HG03159 (cell line): Measurements from ENCODE around the gene DYTN.
"Not testable (repeated sequence)": the region's sequence is repeated elsewhere in the genome, so short reads cannot be mapped to it uniquely, and the experiment has no call there.

ENCODE experiments used
- ATAC-seq: cut with Tn5 transposase; IDR thresholded peaks from one replicate; pipeline ENCODE4 v1.9.1; 2021; ENCODE audit warnings: mild to moderate bottlenecking, moderate library complexity; ENCODE audit not compliant: unreplicated experiment

Gene DYTN

GRCh38 chr2:206718296-206718695 lies at the start of gene DYTN:
Gene DYTN (minus strand): TSS chr2:206718396. CDS start chr2:206718279, 117 bp downstream.
- ATAC-seq, result no peak

GRCh38 chr2:206766057-206766930 lies 48.1 kb upstream of the DYTN start:
- ATAC-seq, result no peak

- ATAC-seq, result peak; percentile 91
Measured at GRCh38 chr2:206765242-206766056, 47.3 kb upstream of the DYTN start, which contains the start of the genes FASTKD2 and MDH1B. Gene FASTKD2 (plus strand): TSS chr2:206765606. CDS start chr2:206766694, 1,088 bp downstream. Gene MDH1B (minus strand): TSS chr2:206765328. CDS start chr2:206765271, 57 bp downstream.

- ATAC-seq, result peak; percentile 0
Measured at GRCh38 chr2:206764673-206765241, 46.6 kb upstream of the DYTN start.

GRCh38 chr2:206756816-206757215 lies 38.6 kb upstream of the DYTN start:
- no peak for ATAC-seq

- no peak for ATAC-seq
Measured at GRCh38 chr2:206740800-206741199, 22.6 kb upstream of the DYTN start.

GRCh38 chr2:206739271-206739670 lies 21.1 kb upstream of the DYTN start:
- no peak for ATAC-seq

GRCh38 chr2:206736935-206737334 lies 18.7 kb upstream of the DYTN start:
- no peak for ATAC-seq

GRCh38 chr2:206733341-206733740 lies 15.1 kb upstream of the DYTN start:
- ATAC-seq, result no peak

- no peak for ATAC-seq
Measured at GRCh38 chr2:206728277-206729199, 10.3 kb upstream of the DYTN start.

GRCh38 chr2:206727287-206727686 lies 9.1 kb upstream of the DYTN start:
- ATAC-seq, result no peak

GRCh38 chr2:206723288-206723687 lies 5.1 kb upstream of the DYTN start:
- no peak for ATAC-seq

- ATAC-seq, result peak; percentile 68
Measured at GRCh38 chr2:206721256-206721920, 3.2 kb upstream of the DYTN start.

- no peak for ATAC-seq
Measured at GRCh38 chr2:206716623-206717022, 1.6 kb downstream of the DYTN start.

- not testable (repeated sequence) for ATAC-seq
Measured at GRCh38 chr2:206715183-206715582, 3.0 kb downstream of the DYTN start.

GRCh38 chr2:206713746-206714145 lies 4.5 kb downstream of the DYTN start:
- peak; percentile 69 for ATAC-seq

GRCh38 chr2:206708286-206708685 lies 9.9 kb downstream of the DYTN start:
- ATAC-seq, result no peak

GRCh38 chr2:206707164-206707701 lies 11.0 kb downstream of the DYTN start:
- ATAC-seq, result no peak

- ATAC-seq, result no peak
Measured at GRCh38 chr2:206701952-206702605, 16.1 kb downstream of the DYTN start.
